Measurements from ENCODE around the gene STAMBP.

STAMBP gene

GRCh38 chr2:73825408-73825807 is 3.4 kb upstream of the STAMBP start:
- no peak overlapping the region for H3K4me3 ChIP-seq (replicated peaks; ENCODE audit: low read depth, low read length)
- no peak for DNase-seq (ENCODE audit: extremely low read depth, low read depth)
- TF ChIP-seq, protein P1, sequence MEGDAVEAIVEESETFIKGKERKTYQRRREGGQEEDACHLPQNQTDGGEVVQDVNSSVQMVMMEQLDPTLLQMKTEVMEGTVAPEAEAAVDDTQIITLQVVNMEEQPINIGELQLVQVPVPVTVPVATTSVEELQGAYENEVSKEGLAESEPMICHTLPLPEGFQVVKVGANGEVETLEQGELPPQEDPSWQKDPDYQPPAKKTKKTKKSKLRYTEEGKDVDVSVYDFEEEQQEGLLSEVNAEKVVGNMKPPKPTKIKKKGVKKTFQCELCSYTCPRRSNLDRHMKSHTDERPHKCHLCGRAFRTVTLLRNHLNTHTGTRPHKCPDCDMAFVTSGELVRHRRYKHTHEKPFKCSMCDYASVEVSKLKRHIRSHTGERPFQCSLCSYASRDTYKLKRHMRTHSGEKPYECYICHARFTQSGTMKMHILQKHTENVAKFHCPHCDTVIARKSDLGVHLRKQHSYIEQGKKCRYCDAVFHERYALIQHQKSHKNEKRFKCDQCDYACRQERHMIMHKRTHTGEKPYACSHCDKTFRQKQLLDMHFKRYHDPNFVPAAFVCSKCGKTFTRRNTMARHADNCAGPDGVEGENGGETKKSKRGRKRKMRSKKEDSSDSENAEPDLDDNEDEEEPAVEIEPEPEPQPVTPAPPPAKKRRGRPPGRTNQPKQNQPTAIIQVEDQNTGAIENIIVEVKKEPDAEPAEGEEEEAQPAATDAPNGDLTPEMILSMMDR (IDR thresholded peaks at IDR 0.05; ENCODE audit: low read depth, low read length, missing control alignments), result no peak

DNA sequence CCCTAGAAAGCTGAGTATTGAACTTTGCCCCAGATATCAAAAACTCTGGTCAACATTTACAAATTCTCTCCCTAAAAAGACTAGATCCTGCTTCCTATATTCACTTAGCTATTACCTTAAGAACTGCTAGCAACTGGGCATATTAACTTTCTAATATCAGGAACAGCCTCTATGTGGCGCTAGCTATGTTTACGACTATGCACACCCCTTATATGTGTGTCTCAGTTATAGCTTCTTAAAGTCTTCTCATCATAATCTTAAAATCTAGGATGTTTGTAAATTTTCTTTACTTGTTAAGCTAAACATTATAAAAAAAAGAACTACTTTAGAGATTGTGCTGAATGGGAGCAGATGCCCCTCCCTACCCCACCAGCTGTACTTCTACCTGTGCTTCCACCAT is 1.7 kb upstream of the STAMBP start:
- H3K4me3 ChIP-seq (replicated peaks; ENCODE audit: low read depth, low read length), result no peak overlapping the region
- DNase-seq (ENCODE audit: extremely low read depth, low read depth), result peak; percentile 27
- TF ChIP-seq, protein P1 (IDR thresholded peaks at IDR 0.05; ENCODE audit: low read depth, low read length, missing control alignments), result peak; percentile 21

DNA sequence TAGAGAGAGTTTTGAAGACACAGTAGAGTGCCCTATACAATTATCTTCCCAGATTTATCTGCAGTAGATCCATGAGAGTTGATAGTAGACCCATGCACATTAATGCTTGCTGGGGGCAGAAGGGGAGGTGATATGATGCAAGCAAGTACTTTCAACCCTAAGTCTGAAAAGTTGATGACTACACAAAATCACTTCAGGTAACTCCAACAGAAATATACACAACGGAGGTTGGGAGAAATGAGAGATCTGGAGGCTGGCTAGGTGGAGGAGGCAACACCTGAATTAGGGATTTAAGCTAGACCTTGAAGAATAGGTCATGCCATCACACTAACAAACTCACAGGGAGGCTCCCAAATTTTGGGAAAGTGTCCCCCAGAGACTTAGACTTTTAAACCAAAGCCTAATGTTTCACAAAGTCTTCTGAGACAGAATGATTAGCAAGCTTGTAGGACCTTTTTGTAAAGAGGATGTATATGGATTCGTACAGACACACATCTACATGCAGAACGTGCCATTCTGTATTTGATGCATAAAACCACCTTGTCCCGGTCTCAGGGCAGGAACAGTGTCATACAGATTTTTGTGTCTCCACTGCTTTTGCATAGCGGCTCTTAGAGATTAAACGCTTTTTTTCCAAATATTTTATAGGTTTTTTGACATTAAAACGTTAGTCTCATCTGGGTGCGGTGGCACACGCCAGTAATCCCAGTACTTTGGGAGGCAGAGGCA is 937 bp upstream of the STAMBP start:
- peak overlapping the region; percentile 77 for H3K4me3 ChIP-seq (replicated peaks; ENCODE audit: low read depth, low read length)
- TF ChIP-seq, protein P1 (IDR thresholded peaks at IDR 0.05; ENCODE audit: low read depth, low read length, missing control alignments), result no peak
- no peak for DNase-seq (ENCODE audit: extremely low read depth, low read depth)

DNA sequence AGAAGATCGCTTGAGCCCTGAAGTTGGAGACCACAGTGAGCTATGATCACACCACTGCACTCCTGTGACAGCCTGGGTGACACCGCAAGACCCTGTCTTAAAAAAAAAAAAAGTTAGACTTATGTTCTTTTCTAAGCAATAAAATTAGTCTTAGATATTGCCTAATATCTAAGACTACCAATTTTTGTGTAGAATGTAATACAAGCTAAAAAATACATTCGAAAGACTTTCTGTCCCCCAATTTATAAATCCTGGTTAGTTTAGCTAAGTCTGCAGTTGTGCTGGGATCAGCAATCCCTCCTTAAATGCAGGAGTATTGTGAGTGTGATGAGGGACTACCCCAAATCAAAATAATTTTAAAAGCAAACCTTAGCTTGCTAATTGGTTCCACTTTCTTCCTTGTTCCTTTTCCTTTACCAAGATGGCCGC is 358 bp upstream of the STAMBP start:
- H3K4me3 ChIP-seq (replicated peaks; ENCODE audit: low read depth, low read length), result peak overlapping the region; percentile 77
- TF ChIP-seq, protein P1 (IDR thresholded peaks at IDR 0.05; ENCODE audit: low read depth, low read length, missing control alignments), result no peak
- DNase-seq (ENCODE audit: extremely low read depth, low read depth), result no peak

DNA sequence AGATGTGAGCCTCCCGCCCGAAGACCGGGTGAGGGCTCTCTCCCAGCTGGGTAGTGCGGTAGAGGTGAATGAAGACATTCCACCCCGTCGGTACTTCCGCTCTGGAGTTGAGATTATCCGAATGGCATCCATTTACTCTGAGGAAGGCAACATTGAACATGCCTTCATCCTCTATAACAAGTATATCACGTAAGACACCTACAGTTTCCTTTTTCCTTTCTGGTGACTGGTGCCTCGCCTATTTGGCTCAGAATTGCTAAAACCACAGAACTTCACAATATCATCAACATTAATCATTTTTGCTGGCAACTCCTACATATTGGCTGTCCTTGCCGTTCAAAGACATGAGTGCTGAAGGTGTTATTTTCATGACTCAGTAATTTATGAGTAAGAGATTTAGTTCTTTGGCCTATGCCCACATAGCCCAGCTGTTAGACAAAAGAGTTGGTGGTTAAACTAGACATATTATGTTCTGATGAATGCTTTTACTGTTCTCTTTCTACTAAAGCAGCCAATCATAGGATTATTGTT is 2.2 kb downstream of the STAMBP start:
- TF ChIP-seq, protein P1 (IDR thresholded peaks at IDR 0.05; ENCODE audit: low read depth, low read length, missing control alignments), result no peak
- peak; percentile 27 for DNase-seq (ENCODE audit: extremely low read depth, low read depth)
- no peak overlapping the region for H3K4me3 ChIP-seq (replicated peaks; ENCODE audit: low read depth, low read length)

DNA sequence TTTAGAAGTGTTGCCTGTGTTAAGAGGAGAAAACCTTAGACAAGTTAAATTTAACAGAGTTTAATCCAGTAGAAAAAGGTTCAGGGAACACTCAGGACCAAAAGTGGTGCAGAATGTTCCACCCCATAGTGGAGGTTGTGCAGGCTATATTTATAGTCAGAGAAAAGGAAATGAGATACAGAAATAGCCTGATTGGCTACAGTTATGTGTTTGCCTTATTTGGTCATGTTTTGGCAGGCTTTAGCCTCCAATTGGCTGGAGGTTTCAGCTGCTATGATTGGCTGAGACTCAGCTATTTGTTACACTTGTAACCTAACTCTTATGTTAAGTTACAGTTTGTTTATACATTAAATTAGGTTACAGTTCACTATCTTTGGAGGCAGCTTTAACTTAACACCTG is 4.2 kb downstream of the STAMBP start:
- TF ChIP-seq, protein P1 (IDR thresholded peaks at IDR 0.05; ENCODE audit: low read depth, low read length, missing control alignments), result no peak
- no peak overlapping the region for H3K4me3 ChIP-seq (replicated peaks; ENCODE audit: low read depth, low read length)
- DNase-seq (ENCODE audit: extremely low read depth, low read depth), result peak; percentile 35

Measured in HFF-Myc (cell line).